B cell (primary cell): Measurements from ENCODE around the gene MEGF11. TPM values are rescaled to one million over a fixed set of nuclear protein-coding genes. Genes with fewer than 3 reads are reported as not detected.

Source experiments
- ATAC-seq: fragments of 200-7000 bp; cut with Tn5 transposase; one replicate; pipeline ENCODE4 v1.10.0; 2021; ENCODE audit warnings: low read depth, mild to moderate bottlenecking, moderate number of reproducible peaks, moderate library complexity
- CTCF ChIA-PET: fragments of 350-600 bp; sonication (Branson Sonifier 250); formaldehyde crosslinking; loops from one replicate; lab custom pipeline; 2021; ENCODE audit warnings: antibody characterized with exemption, inconsistent platforms; lab: Charles Lee
- POLR2A ChIA-PET: fragments of 350-600 bp; sonication (Branson Sonifier 250); formaldehyde crosslinking; loops from one replicate; lab custom pipeline; 2021; ENCODE audit warnings: antibody characterized with exemption; lab: Charles Lee
- DNase-seq: peaks from one replicate; pipeline ENCODE4 v3.0.0; 2013
- H2AFZ ChIP-seq: 2 replicates; pipeline ENCODE4 v1.6.1; 2012; ENCODE audit warnings: mild to moderate bottlenecking, low read depth, low read length; ENCODE audit not compliant: insufficient read depth, poor library complexity, severe bottlenecking
- H3K27ac ChIP-seq, 2 donors: 1 replicate in 1 of 2; 2 replicates in 1 of 2; pipeline ENCODE4 v1.5.1; 2012 to 2013; ENCODE audit warnings: low read length in 2 of 2, mild to moderate bottlenecking in 2 of 2, moderate library complexity in 1 of 2
- H3K27me3 ChIP-seq, 4 experiments: fragments of 200-600 bp in 1 of 4; sonication (generic) in 1 of 4; replicated peaks in 1 of 4; 1 replicate in 2 of 4; 2 replicates in 2 of 4; pipeline versions ENCODE4 v1.6.1 to v1.7.0; 2013 to 2016; ENCODE audit warnings: low read length in 3 of 4, mild to moderate bottlenecking in 2 of 4, mixed read lengths in 1 of 4, moderate library complexity in 1 of 4; ENCODE audit not compliant: insufficient read depth in 4 of 4, control insufficient read depth in 3 of 4; ENCODE audit errors: control extremely low read depth in 1 of 4
- H3K36me3 ChIP-seq, 2 experiments: replicated peaks in 1 of 2; 1 replicate in 1 of 2; 2 replicates in 1 of 2; pipeline versions ENCODE4 v1.6.1 to v1.7.1; 2013; ENCODE audit warnings: low read length in 1 of 2; ENCODE audit not compliant: insufficient read depth in 2 of 2, control insufficient read depth in 1 of 2; ENCODE audit errors: control extremely low read depth in 1 of 2, extremely low read depth in 1 of 2
- H3K4me1 ChIP-seq, 2 donors: fragments of 200-600 bp in 1 of 2; sonication (generic) in 1 of 2; 1 replicate in 1 of 2; 2 replicates in 1 of 2; pipeline versions ENCODE4 v1.5.1 to v1.6.1; 2013 to 2017; ENCODE audit warnings: low read length in 2 of 2; ENCODE audit not compliant: control insufficient read depth in 2 of 2, insufficient read depth in 2 of 2
- H3K4me2 ChIP-seq: replicated peaks from 2 replicates; pipeline ENCODE3; 2012; ENCODE audit warnings: mild to moderate bottlenecking, low read depth, low read length; ENCODE audit not compliant: poor library complexity, severe bottlenecking
- H3K4me3 ChIP-seq, 5 experiments: fragments of 200-600 bp in 1 of 5; sonication (generic) in 1 of 5; 1 replicate in 3 of 5; 2 replicates in 2 of 5; pipeline versions ENCODE4 v1.5.1 to v1.7.0; 2011 to 2016; ENCODE audit warnings: low read length in 4 of 5, mild to moderate bottlenecking in 4 of 5, low read depth in 2 of 5, control low read depth in 1 of 5, moderate library complexity in 1 of 5; ENCODE audit not compliant: insufficient read depth in 1 of 5; ENCODE audit errors: control extremely low read depth in 1 of 5, extremely low read depth in 1 of 5
- H3K79me2 ChIP-seq: fragments of 200-600 bp; sonication (generic); one replicate; pipeline ENCODE4 v1.6.0; 2016; ENCODE audit warnings: low read length; ENCODE audit not compliant: control insufficient read depth, insufficient read depth
- H3K9ac ChIP-seq: fragments of 200-600 bp; sonication (generic); 2 replicates; pipeline ENCODE4 v1.6.1; 2017; ENCODE audit warnings: mild to moderate bottlenecking, low read length, moderate library complexity
- H3K9me3 ChIP-seq, 3 donors: one replicate each; pipeline versions ENCODE4 v1.6.1 to v1.7.1; 2013; ENCODE audit warnings: low read length in 2 of 3; ENCODE audit not compliant: control insufficient read depth in 2 of 3, insufficient read depth in 1 of 3; ENCODE audit errors: control extremely low read depth in 1 of 3
- H4K20me1 ChIP-seq: 2 replicates; pipeline ENCODE4 v1.6.0; 2012; ENCODE audit warnings: mild to moderate bottlenecking, low read length; ENCODE audit not compliant: insufficient read depth, control insufficient read depth, poor library complexity, severe bottlenecking
- H3K27ac Mint-ChIP-seq: one replicate; pipeline ENCODE4 v1.8.0; 2021; ENCODE audit warnings: mixed read lengths
- H3K27me3 Mint-ChIP-seq: one replicate; pipeline ENCODE4 v1.8.0; 2021; ENCODE audit warnings: mixed read lengths
- H3K4me1 Mint-ChIP-seq: one replicate; pipeline ENCODE4 v1.8.0; 2021; ENCODE audit warnings: mixed read lengths
- H3K4me3 Mint-ChIP-seq: one replicate; pipeline ENCODE4 v1.8.0; 2021; ENCODE audit warnings: mixed read lengths
- H3K9me3 Mint-ChIP-seq: one replicate; pipeline ENCODE4 v1.8.0; 2022; ENCODE audit warnings: mixed read lengths; ENCODE audit not compliant: insufficient read depth
- EZH2 ChIP-seq: IDR thresholded peaks from 2 replicates; pipeline ENCODE4 v1.6.1; 2012; ENCODE audit warnings: borderline replicate concordance, low read depth, mild to moderate bottlenecking, moderate library complexity, low read length; ENCODE audit not compliant: insufficient read depth, poor library complexity, severe bottlenecking
- WGBS: methylation state at CpG from one replicate; pipeline ENCODE4 v1.1.5; 2013; ENCODE audit warnings: missing lambda C conversion rate; ENCODE audit not compliant: insufficient coverage; 5-methylcytosine and 5-hydroxymethylcytosine counted together
- intact Hi-C: fragments of 100-400 bp; cut with micrococcal nuclease; formaldehyde crosslinking; loops from one replicate; pipeline ENCODE4 v1.10.0; 2022
- polyA plus RNA-seq: library from polyadenylated mRNA; depleted of rRNA; stranded (reverse); fragments of >200 nt; gene quantifications from 2 replicates; pipeline ENCODE4 v1.2.3, GENCODE V29; 2012
- total RNA-seq, 2 donors: library from RNA; stranded (reverse); fragments of 120-200 nt in 1 of 2; gene quantifications; 1 replicate in 1 of 2; 2 replicates in 1 of 2; pipeline versions ENCODE4 v1.2.3 to v1.2.4, GENCODE V29; 2013 to 2022
- TF ChIP-seq, protein P1 (sequence below): fragments of 200-600 bp; IDR thresholded peaks from one replicate; pipeline ENCODE4 v1.8.0; 2022; ENCODE audit warnings: antibody characterized with exemption, mild to moderate bottlenecking

The MEGF11 gene
- total and polyA plus RNA-seq, 2 donors (not counting 1 experiment from before 2014, with no cell fraction given), result 0.04 to 0.34 TPM

DNA sequence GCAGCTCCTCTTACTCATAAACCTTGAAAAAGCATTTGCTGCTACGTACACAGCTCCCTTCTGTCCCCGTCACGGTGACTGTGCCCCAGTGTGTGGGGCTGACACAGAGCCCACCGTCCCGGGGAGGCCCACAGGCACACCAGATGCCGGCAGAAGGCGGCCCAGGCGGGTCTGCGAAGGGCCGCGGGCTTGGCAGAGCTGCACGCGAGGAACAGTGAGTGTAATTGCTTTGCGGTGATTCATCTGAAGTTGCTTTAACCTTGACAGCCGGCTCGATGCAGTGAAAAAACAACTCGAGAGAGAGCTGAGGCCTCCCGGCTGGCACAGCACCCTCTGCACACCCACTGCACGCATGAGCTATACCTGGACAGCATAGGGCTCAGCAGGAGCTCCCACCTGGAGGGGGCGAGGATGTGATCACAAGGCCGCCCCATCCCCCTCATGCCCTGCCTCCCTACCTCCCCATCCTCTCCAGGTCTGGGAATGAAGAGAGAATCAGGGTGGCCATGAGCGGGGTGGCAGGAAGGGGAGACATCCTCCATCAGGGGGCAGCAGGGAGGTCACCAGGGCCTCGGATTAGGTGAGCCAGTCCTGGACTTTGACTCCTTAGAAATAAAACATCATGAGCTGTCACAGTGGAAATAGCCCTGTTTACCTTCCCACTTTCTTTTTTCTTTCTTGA lies 172.7 kb downstream of the MEGF11 start:
- TF ChIP-seq, protein P1, sequence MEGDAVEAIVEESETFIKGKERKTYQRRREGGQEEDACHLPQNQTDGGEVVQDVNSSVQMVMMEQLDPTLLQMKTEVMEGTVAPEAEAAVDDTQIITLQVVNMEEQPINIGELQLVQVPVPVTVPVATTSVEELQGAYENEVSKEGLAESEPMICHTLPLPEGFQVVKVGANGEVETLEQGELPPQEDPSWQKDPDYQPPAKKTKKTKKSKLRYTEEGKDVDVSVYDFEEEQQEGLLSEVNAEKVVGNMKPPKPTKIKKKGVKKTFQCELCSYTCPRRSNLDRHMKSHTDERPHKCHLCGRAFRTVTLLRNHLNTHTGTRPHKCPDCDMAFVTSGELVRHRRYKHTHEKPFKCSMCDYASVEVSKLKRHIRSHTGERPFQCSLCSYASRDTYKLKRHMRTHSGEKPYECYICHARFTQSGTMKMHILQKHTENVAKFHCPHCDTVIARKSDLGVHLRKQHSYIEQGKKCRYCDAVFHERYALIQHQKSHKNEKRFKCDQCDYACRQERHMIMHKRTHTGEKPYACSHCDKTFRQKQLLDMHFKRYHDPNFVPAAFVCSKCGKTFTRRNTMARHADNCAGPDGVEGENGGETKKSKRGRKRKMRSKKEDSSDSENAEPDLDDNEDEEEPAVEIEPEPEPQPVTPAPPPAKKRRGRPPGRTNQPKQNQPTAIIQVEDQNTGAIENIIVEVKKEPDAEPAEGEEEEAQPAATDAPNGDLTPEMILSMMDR, result no peak
- no peak for TF ChIP-seq EZH2
- Histone ChIP-seq H3K4me1 (no peaks in the 10 kb centered on the region), H3K9ac (no peak overlapping the region), H3K27ac (no peak overlapping the region), H4K20me1 (no peaks in the 10 kb centered on the region), H3K27me3 (peaks cover 0 to 14% (median 0%) of the 10 kb centered on the region in 4 experiments), H3K4me2 (no peak overlapping the region), H3K36me3 (no peaks in the 10 kb centered on the region), H3K79me2 (no peaks in the 10 kb centered on the region), H2AFZ (no peak overlapping the region), H3K9me3 (peaks cover 0 to 12% (median 0%) of the 10 kb centered on the region in 3 donors), H3K4me3 (no peak overlapping the region)
- CTCF ChIA-PET, result no interaction called here
- DNase-seq (no peak), ATAC-seq (no peak)
- no peaks in the 10 kb centered on the region for H3K4me1 Mint-ChIP-seq
- H3K4me3 Mint-ChIP-seq, result no peak overlapping the region
- peaks cover 39% of the 10 kb centered on the region for H3K27me3 Mint-ChIP-seq
- intact Hi-C loops, result no loop called here
- 84% methylated on average over 20 of the region's 23 CpGs for WGBS
- H3K27ac Mint-ChIP-seq, result no peak overlapping the region
- peaks cover 5% of the 10 kb centered on the region for H3K9me3 Mint-ChIP-seq
- POLR2A ChIA-PET, result no interaction called here

DNA sequence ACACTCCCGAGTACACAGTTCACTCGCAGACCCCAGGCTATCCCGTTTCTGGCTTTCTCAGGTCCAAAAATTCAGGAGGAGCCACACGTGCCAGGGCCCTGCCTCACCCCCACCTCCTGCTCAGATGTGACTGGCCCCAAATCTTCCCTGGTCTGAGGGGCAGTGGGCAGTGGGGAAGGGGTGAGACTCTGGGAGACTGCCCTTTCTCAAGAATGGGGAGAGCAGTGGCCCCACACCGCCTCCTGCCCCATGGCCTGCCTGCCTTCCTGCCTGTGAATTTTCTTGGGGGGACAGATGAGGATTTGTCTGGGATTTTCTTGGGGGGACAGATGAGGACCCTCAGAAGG lies 174.6 kb downstream of the MEGF11 start:
- no peak for DNase-seq

More for the DNA sequence above, 174.6 kb downstream of the MEGF11 start:
- H3K79me2 ChIP-seq, result no peaks in the 10 kb centered on the region
- no peaks in the 10 kb centered on the region for H3K9me3 ChIP-seq
- no peaks in the 10 kb centered on the region for H3K36me3 ChIP-seq
- POLR2A ChIA-PET, result no interaction called here
- H3K9ac ChIP-seq, result no peak overlapping the region
- H3K9me3 Mint-ChIP-seq, result no peaks in the 10 kb centered on the region
- ATAC-seq, result no peak
- no peak overlapping the region for H3K4me2 ChIP-seq
- H4K20me1 ChIP-seq, result no peaks in the 10 kb centered on the region
- H3K4me1 Mint-ChIP-seq, result no peaks in the 10 kb centered on the region
- no peak overlapping the region for H3K4me3 Mint-ChIP-seq
- no peak overlapping the region for H2AFZ ChIP-seq
- TF ChIP-seq, protein P1, result no peak
- no peak for TF ChIP-seq EZH2
- intact Hi-C loops, result no loop called here
- CTCF ChIA-PET, result no interaction called here
- no peak overlapping the region for H3K27ac ChIP-seq
- H3K27ac Mint-ChIP-seq, result no peak overlapping the region
- no peaks in the 10 kb centered on the region for H3K4me1 ChIP-seq
- H3K27me3 ChIP-seq, result peaks cover 0 to 14% (median 0%) of the 10 kb centered on the region in 4 experiments
- H3K27me3 Mint-ChIP-seq, result peaks cover 37% of the 10 kb centered on the region
- 80% methylated on average over 4 of the region's 5 CpGs for WGBS
- no peak overlapping the region for H3K4me3 ChIP-seq
